ENCODE results near the gene APOE.

DNA sequence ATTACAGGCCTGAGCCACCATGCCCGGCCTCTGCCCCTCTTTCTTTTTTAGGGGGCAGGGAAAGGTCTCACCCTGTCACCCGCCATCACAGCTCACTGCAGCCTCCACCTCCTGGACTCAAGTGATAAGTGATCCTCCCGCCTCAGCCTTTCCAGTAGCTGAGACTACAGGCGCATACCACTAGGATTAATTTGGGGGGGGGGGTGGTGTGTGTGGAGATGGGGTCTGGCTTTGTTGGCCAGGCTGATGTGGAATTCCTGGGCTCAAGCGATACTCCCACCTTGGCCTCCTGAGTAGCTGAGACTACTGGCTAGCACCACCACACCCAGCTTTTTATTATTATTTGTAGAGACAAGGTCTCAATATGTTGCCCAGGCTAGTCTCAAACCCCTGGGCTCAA is 4.2 kb downstream of the APOE start:
- no peak for TF ChIP-seq POLR2A (IDR thresholded peaks at IDR 0.05)
- no peak for TF ChIP-seq CTCF (IDR thresholded peaks at IDR 0.05)

All from uterus (tissue), 2 donors.